Suppressor macrophage treated with lipopolysaccharide for 1 hour (primary cell): ENCODE results near the gene LCN10.
"Not testable (repeated sequence)": the region's sequence is repeated elsewhere in the genome, so short reads cannot be mapped to it uniquely, and the experiment has no call there.

Experiments used
- DNase-seq, 3 donors: peaks; one replicate each; pipeline ENCODE4 v3.0.0-alpha.2; 2020 to 2022

The LCN10 gene

GRCh38 chr9:136718345-136719194 is 24.2 kb downstream of the LCN10 start:
- no peak for DNase-seq

GRCh38 chr9:136717399-136717798 is 25.3 kb downstream of the LCN10 start:
- no peak for DNase-seq

- no peak for DNase-seq
These were observed 27.9 kb downstream of the LCN10 start for GRCh38 chr9:136714893-136715274.

GRCh38 chr9:136714096-136714892 is 28.4 kb downstream of the LCN10 start:
- DNase-seq: no peak

GRCh38 chr9:136713550-136713949 is 29.2 kb downstream of the LCN10 start:
- no peak for DNase-seq

GRCh38 chr9:136712690-136713544 is 29.8 kb downstream of the LCN10 start:
- no peak for DNase-seq

GRCh38 chr9:136711751-136712689 is 30.7 kb downstream of the LCN10 start, which contains the start of gene DIPK1B:
Gene DIPK1B (plus strand): TSS chr9:136712572. CDS start chr9:136712666, 94 bp downstream.
- no peak for DNase-seq

- not testable (repeated sequence) for DNase-seq
These were observed 31.5 kb downstream of the LCN10 start for GRCh38 chr9:136711219-136711648.

- no peak for DNase-seq
These were observed 32.2 kb downstream of the LCN10 start for GRCh38 chr9:136710543-136710942.

- no peak for DNase-seq
These were observed 33.2 kb downstream of the LCN10 start for GRCh38 chr9:136709454-136710109.

- DNase-seq: no peak
These were observed 34.8 kb downstream of the LCN10 start for GRCh38 chr9:136707849-136708517.

- DNase-seq: no peak
These were observed 35.7 kb downstream of the LCN10 start for GRCh38 chr9:136707011-136707410.

- DNase-seq: peak; percentile 76 to 80 (median 77)
These were observed 37.2 kb downstream of the LCN10 start for GRCh38 chr9:136705564-136705963.

GRCh38 chr9:136704741-136705140 is 38.0 kb downstream of the LCN10 start:
- not testable (repeated sequence) for DNase-seq

- peak; percentile 72 to 75 (median 73) for DNase-seq
These were observed 39.4 kb downstream of the LCN10 start for GRCh38 chr9:136703276-136703860.

- DNase-seq: no peak
These were observed 41.1 kb downstream of the LCN10 start for GRCh38 chr9:136701668-136702053.

GRCh38 chr9:136700959-136701667 is 41.6 kb downstream of the LCN10 start:
- DNase-seq: peak; percentile 73 to 83 (median 82)

- peak; percentile 36 to 61 (median 48) for DNase-seq
These were observed 42.4 kb downstream of the LCN10 start for GRCh38 chr9:136700304-136700703.

GRCh38 chr9:136698635-136699246 is 44.0 kb downstream of the LCN10 start:
- DNase-seq: no peak
